IPS-18c (cell line): ENCODE data around the gene TCERG1.
"Not testable (repeated sequence)": the region's sequence is repeated elsewhere in the genome, so short reads cannot be mapped to it uniquely, and the experiment has no call there.

Source experiments
- H3K4me3 ChIP-seq: 2 replicates; pipeline ENCODE4 v1.7.0; 2013; ENCODE audit warnings: low read depth, mild to moderate bottlenecking, low read length, moderate library complexity; ENCODE audit not compliant: insufficient read depth
- H3K9me3 ChIP-seq: one replicate; pipeline ENCODE4 v1.6.1; 2013; ENCODE audit warnings: mild to moderate bottlenecking, low read length, moderate library complexity; ENCODE audit not compliant: control insufficient read depth, insufficient read depth

Gene TCERG1

DNA sequence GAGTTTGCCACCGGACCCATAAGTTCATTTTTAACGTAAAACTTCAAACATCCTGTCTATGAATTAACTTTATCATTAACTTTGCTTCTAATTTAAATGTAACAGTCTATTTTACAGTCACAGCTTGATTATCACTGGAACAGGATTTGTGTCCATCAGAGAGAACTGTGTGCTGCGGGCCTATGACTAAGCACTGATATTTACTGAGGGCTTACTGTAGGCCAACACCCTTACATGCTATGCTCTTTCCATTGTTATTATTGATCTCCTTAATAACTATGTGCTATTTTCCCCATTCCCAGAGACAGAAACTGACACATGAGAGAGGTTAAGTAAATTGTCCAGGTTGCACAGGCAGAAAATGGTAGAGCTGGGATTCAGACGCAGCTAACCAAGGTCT, 92.8 kb downstream of the TCERG1 start:
- Histone ChIP-seq H3K9me3 (no peaks in the 10 kb centered on the region), H3K4me3 (no peak overlapping the region)

DNA sequence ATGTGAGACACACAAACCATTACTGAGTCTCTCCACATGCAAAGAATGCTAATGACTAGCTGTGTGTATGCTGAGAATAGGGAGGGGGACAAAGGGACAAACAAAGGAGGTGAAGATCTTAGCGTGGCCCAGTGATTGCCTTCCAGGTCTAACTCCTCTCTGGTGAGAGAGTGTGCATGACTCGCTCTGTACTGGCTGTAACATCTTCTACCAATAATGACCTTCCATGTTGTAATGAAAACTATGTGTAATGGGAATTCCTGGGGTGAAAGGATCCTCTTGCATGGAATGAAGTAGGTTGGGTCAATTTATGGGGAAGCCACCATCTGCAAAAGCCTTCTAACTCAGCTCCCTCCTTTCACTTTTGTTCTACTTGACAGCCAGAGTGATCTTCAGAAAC, 93.3 kb downstream of the TCERG1 start:
- Histone ChIP-seq H3K9me3 (no peaks in the 10 kb centered on the region), H3K4me3 (no peak overlapping the region)

DNA sequence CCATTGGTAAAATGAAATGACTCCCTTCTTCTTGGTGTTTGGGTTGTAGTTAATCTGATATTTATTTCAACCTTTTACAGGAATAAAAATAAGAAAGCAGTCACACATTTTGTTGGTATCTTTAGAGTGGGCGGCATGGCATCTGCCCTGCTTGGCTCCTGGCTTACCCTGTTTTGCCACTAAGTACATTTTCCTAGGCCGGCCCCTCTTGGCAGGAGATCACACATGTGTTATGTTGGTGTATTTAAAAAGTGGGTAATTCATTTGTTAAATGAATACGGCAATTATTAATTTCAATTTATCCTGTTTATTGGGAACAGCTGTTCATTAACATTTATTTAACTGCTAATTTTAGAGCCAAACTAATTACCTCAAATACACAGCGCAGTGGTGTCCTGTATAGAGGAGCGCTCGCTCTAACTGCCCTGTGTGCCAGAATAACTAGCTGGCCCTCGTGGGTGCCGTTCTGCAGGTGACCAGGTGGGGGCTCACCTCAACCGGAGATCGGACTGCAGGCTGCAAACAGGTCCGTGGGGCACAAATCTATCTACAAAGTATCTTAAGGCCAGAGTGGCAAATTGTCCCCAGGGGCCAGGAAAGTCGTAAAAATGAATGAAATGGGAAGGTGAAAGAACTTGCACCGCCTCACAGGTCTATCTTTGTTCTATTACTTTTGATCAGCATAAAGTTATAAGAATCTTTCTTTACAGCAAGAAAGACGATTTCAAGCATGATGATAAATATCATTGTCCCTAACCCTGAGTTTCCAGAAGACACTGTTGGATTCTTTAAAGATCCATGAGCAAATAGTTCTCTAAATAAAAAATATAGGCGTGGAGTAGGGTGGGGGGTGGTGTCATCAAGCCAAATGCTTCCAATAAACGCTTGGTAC, 95.1 kb downstream of the TCERG1 start:
- H3K4me3 ChIP-seq: no peak overlapping the region
- no peaks in the 10 kb centered on the region for H3K9me3 ChIP-seq

DNA sequence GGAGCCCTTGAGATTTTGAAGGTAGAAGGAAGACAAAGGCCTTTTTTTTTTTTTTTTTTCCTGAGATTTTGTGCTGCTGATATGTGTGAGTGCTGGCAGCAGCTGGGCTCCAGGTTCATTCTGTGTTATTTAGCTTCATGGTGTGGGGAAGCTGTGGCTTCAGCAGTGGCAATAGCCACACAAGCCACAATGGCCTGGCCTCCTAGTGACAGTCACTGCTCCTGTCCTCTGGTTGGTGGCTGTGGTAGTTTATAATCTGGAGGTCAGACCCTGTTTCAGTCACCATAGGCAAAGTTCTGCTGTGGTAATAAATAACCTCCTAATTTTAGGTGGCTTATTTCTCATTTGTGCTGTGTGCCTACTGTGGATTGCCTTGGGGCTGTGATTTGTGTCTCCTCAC, 97.1 kb downstream of the TCERG1 start:
- Histone ChIP-seq H3K9me3 (no peaks in the 10 kb centered on the region), H3K4me3 (no peak overlapping the region)

DNA sequence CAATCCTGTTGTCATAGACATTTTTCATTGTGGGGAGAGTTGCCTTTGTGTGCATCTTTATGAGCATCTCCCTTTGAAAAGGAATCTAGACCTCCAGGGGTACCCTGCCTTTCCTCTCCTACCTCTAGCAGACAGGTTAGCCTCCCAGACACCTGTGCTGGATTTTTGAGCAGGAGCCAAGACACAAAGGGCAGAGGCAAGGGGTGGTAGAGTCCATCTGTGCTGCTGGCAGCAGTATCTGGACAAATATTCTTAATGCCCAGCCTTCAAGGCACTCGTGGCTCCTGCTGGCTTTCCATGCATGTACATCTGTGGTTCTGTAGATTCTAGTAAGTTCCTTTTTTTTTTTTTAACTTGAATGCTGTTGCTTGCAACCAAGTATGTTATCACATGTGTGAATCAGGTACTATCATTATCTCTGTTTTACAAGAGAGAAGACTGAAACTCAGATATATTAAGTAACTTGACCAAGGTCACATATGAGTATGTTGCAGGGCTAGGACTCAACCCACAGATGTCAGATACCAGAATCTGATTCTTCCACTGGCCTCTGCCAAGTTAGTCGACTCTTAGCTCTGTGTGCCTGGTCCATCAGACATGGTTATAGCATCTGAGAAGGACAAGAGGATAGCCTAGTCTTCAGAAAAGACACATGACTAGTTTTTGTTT, 101.8 kb downstream of the TCERG1 start:
- H3K9me3 ChIP-seq: no peaks in the 10 kb centered on the region
- H3K4me3 ChIP-seq: no peak overlapping the region

DNA sequence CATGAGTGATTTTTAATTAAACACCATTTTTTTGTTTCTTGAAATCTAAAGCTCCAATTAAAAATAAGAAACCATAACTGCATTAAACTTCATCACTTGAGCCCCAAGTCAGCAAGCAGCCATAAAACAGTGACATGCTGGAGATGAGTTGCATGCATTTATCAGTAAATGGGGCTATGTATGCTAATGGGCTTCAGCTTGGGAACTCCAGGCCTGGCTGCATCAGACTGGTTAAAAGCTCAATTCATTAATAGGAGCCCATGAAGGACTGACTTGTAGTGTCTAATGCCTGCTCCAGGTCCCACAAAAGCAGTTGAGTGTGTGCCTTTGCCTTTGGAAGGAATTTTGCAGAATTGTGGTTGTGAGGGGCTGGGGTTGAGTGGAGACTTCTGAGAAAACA, 102.5 kb downstream of the TCERG1 start:
- Histone ChIP-seq H3K4me3 (no peak overlapping the region), H3K9me3 (no peaks in the 10 kb centered on the region)

DNA sequence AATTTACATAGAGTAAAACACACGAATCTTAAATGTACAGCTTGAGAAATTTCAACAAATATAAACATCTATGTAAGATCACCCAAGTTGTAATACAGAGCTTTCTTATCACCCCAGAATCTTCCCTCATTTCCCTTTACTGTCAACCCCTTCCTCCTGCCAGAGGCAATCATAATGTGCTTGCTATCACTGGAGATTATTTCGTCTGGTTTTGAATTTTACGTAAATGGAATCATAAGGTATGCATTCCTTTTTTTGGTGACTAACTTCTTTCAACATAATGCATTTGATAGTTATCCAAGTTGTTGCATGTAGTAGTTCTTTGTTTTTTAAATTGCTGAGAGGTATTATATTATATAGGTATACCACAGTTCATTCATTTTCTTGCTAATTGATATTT, 106.3 kb downstream of the TCERG1 start:
- Histone ChIP-seq H3K9me3 (peaks cover 4% of the 10 kb centered on the region), H3K4me3 (no peak overlapping the region)

DNA sequence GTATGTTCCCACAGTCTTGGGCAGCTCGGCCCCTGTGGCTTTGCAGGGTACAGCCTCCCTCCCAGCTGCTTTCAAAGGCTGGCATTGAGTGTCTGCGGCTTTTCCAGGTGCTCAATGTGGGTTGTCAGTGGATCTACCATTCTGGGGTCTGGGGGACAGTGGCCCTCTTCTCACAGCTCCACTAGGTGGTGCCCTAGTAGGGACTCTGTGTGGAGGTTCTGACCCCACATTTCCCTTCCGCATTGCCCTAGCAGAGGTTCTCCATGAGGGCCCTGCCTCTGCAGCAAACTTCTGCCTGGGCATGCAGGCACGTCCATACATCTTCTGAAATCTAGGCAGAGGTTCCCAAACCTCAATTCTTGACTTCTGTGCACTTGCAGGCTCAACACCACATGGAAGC, 109.8 kb downstream of the TCERG1 start:
- H3K9me3 ChIP-seq, H3K4me3 ChIP-seq: not testable (repeated sequence)

DNA sequence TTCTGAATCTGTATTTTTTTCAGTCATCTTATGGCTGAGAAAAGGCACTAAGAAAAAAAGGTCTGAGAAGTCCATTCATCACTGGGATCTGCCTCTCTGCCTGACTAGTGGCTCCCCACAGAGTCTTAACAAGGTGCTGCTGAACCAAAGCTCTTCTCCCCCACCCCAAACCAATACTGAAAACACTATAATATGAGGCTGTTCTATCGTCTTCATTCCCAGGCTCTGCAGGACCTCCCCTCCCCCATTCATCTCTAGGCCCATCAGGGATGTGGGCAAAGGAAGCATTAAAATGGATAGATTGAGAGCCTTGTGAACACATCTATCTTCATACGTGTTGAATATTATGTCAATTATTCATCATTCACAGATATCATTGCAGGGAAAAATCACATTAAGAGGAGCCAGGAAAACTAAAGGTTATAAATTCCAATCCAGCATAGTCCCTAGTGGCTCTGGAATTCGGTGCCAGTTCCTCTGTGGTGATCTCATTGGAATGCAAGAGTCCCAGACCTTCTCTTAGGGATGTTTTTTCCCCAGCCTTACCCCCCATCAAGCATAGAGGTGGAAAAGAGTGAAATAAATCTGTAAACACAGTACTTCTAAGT, 113.2 kb downstream of the TCERG1 start:
- H3K9me3 ChIP-seq: peaks cover 4% of the 10 kb centered on the region
- no peak overlapping the region for H3K4me3 ChIP-seq
